Kidney (tissue), 14 donors: ENCODE data around the gene MYO16. TPM values are rescaled to one million over a fixed set of nuclear protein-coding genes. Genes with fewer than 3 reads are reported as not detected.
A peak's percentile ranks its signal among the peaks of the same experiment; 100 is the strongest.

ENCODE experiments used
- DNase-seq, 5 donors: peaks; one replicate each; pipeline ENCODE4 v3.0.0-alpha.2; 2013 to 2020
- FAIRE-seq: peaks from 2 replicates; lab custom pipeline; 2012; peaks lifted over from hg19 to GRCh38; lab: Jason Lieb, UNC
- H3K27ac ChIP-seq, 2 donors: one replicate each; pipeline ENCODE4 v1.7.0; 2013; ENCODE audit warnings: low read depth in 2 of 2, low read length in 2 of 2, inconsistent platforms in 1 of 2
- H3K27me3 ChIP-seq: one replicate; pipeline ENCODE4 v1.7.1; 2013; ENCODE audit warnings: low read length, inconsistent platforms; ENCODE audit not compliant: control insufficient read depth, insufficient read depth
- H3K36me3 ChIP-seq, 3 donors: one replicate each; pipeline versions ENCODE4 v1.7.0 to v1.7.1; 2013; ENCODE audit warnings: low read length in 3 of 3, control low read depth in 1 of 3, inconsistent platforms in 1 of 3; ENCODE audit not compliant: insufficient read depth in 3 of 3, control insufficient read depth in 2 of 3
- H3K4me1 ChIP-seq, 3 donors: one replicate each; pipeline versions ENCODE4 v1.7.0 to v1.7.1; 2013; ENCODE audit warnings: low read length in 3 of 3, inconsistent platforms in 1 of 3, low read depth in 1 of 3; ENCODE audit not compliant: control insufficient read depth in 2 of 3, insufficient read depth in 2 of 3
- H3K4me3 ChIP-seq, 3 donors: one replicate each; pipeline versions ENCODE4 v1.7.0 to v1.8.1; 2013; ENCODE audit warnings: low read length in 3 of 3, control low read depth in 1 of 3, inconsistent platforms in 1 of 3
- H3K9ac ChIP-seq, 3 donors: one replicate each; pipeline versions ENCODE4 v1.7.0 to v1.7.1; 2013; ENCODE audit warnings: low read length in 3 of 3, control low read depth in 1 of 3, inconsistent platforms in 1 of 3
- H3K9me3 ChIP-seq, 3 donors: one replicate each; pipeline versions ENCODE4 v1.7.0 to v1.7.1; 2013; ENCODE audit warnings: low read length in 3 of 3, control low read depth in 1 of 3, inconsistent platforms in 1 of 3; ENCODE audit not compliant: control insufficient read depth in 2 of 3, insufficient read depth in 1 of 3
- intact Hi-C: fragments of 100-400 bp; cut with DNase I; formaldehyde crosslinking; loops from one replicate; pipeline ENCODE4 v1.11.1; 2022
- polyA plus RNA-seq: library from polyadenylated mRNA; stranded (reverse); fragments of 350-450 nt; fragmentation: Illumina TruSeq; extraction: RNeasy Lipid Tissue Mini Kit (QIAGEN cat#74804); gene quantifications from one replicate; pipeline ENCODE4 v1.2.3, GENCODE V29; 2014; ENCODE audit warnings: low read depth, low replicate concordance; ENCODE audit not compliant: insufficient read depth
- total RNA-seq: library from RNA; stranded (reverse); fragmentation: NEBNext Ultra II Directional; extraction: Animal tissue kit (Norgen Biotek cat#: 25700); gene quantifications from one replicate; pipeline ENCODE4 v1.2.1, GENCODE V29; 2021
- TF ChIP-seq, protein P1 (sequence below): IDR thresholded peaks from 3 replicates; pipeline ENCODE4 v1.5.1; 2012; ENCODE audit warnings: mild to moderate bottlenecking, moderate library complexity, borderline replicate concordance; ENCODE audit not compliant: insufficient read depth; ENCODE audit errors: extremely low read depth
- donor health status: control.
- donor health status: control.
- donor health status: control.
- donor health status: control.
- donor health status: control.
- donor health status: DM: yes; HTN: yes; CAD: no.
- donor health status: Normal renal cell carcinoma (clear cell type).

MYO16 gene
- total and polyA plus RNA-seq, 2 donors from 2014 or later: 0.22 to 0.43 TPM

DNA sequence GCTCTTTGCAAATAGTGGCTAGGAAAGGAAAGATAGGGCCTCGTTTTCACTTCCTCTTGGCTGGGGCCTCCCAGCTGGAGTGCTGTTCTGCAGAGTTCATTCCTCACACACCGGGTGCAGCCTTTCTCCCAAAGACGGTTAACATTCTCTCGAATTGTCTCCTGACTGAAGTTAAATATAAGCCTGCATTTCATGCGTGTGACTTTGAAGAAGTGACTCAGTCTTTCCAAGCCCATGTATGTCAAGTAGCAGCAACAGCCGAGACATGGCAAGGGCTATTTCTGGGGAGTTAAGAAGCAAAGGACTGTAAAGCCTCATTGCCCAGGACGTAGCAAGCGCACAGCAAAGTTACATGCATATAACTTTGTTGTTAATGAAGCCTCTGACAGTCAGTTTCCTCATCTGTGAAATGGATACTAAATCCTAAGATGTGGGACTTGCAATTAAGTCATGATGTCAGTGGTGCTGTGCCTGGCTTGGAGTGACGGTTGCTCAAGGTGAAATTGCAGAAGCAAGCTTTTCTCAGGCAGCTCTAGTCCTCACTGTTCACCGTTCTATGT, 502.4 kb downstream of the MYO16 start:
- Histone ChIP-seq H3K9ac (no peak overlapping the region), H3K27me3 (no peaks in the 10 kb centered on the region), H3K4me1 (no peaks in the 10 kb centered on the region), H3K27ac (no peak overlapping the region), H3K4me3 (no peak overlapping the region), H3K36me3 (no peaks in the 10 kb centered on the region), H3K9me3 (no peaks in the 10 kb centered on the region)
- DNase-seq (peak in 1 of 5 donors; percentile 50), FAIRE-seq (no peak)
- TF ChIP-seq, protein P1, sequence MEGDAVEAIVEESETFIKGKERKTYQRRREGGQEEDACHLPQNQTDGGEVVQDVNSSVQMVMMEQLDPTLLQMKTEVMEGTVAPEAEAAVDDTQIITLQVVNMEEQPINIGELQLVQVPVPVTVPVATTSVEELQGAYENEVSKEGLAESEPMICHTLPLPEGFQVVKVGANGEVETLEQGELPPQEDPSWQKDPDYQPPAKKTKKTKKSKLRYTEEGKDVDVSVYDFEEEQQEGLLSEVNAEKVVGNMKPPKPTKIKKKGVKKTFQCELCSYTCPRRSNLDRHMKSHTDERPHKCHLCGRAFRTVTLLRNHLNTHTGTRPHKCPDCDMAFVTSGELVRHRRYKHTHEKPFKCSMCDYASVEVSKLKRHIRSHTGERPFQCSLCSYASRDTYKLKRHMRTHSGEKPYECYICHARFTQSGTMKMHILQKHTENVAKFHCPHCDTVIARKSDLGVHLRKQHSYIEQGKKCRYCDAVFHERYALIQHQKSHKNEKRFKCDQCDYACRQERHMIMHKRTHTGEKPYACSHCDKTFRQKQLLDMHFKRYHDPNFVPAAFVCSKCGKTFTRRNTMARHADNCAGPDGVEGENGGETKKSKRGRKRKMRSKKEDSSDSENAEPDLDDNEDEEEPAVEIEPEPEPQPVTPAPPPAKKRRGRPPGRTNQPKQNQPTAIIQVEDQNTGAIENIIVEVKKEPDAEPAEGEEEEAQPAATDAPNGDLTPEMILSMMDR: no peak
- intact Hi-C loops: no loop called here

DNA sequence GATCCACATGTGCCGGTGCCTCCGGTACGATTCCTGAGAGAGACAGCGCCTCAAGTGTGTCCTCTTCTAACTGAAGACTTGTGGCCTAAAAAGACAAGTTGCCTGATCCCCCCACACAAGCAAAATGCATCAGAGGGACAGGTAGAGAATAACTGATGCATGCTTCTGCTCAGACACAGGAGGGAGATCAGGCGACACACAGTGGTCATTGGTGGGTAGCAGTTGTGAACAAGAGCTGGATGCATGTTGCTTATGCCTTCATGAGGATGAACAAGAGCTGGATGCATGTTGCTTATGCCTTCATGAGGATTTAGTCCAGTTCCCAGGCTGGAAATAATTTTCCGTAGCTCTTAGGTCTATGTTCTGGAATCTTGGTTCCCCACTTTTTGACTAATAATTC, 505.6 kb downstream of the MYO16 start:
- no peak for FAIRE-seq
- H3K9ac ChIP-seq: no peak overlapping the region
- intact Hi-C loops: no loop called here
- H3K36me3 ChIP-seq: no peaks in the 10 kb centered on the region
- H3K27me3 ChIP-seq: no peaks in the 10 kb centered on the region
- no peak overlapping the region for H3K27ac ChIP-seq
- H3K4me3 ChIP-seq: no peak overlapping the region
- H3K9me3 ChIP-seq: no peaks in the 10 kb centered on the region
- TF ChIP-seq, protein P1: no peak
- no peaks in the 10 kb centered on the region for H3K4me1 ChIP-seq
- DNase-seq: no peak

DNA sequence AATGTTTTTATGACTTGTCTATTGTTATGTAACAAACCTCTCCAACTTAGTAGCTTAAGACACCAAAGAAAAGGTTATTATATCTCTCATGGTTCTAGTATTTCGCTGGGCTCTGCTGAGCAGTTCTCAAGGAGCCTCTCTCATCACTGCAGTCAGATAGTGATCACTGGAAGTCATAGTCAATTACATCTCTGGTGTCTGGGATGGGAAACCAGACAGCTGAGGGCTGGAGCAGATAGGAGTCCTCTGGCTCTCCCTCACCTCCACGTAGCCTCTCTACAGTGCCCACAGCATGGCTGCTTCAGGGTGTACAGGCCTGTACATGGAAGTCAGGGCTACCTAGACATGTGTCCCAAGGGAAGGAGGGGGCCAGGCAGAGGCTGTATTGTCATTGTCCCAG, 507.5 kb downstream of the MYO16 start:
- TF ChIP-seq, protein P1: no peak
- intact Hi-C loops: no loop called here
- Histone ChIP-seq H3K4me1 (no peaks in the 10 kb centered on the region), H3K4me3 (no peak overlapping the region), H3K36me3 (no peaks in the 10 kb centered on the region), H3K9me3 (no peaks in the 10 kb centered on the region), H3K27me3 (no peaks in the 10 kb centered on the region), H3K27ac (no peak overlapping the region), H3K9ac (no peak overlapping the region)
- no peak for FAIRE-seq
- no peak for DNase-seq

DNA sequence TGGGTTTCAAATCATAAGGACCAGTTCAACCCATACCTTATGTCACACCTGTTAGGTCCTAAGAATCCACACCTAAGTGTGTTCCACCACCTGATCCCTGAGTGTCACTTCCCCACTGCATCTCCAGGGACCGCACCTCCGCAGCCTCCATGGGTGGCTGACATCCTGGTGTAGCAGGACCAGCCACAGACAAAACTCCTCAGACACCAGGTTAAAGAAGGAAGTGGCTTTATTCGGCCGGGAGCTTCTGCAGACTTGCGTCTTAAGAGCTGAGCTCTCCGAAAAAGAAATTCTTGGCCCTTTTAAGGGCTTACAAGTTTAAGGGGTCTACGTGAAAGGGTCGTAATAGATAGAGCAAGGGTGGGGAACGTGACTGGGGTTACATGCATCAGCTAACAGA, 509.9 kb downstream of the MYO16 start:
- intact Hi-C loops: no loop called here
- FAIRE-seq: no peak

More for the DNA sequence above, 509.9 kb downstream of the MYO16 start:
- Histone ChIP-seq H3K27me3 (no peaks in the 10 kb centered on the region), H3K27ac (no peak overlapping the region), H3K9me3 (no peaks in the 10 kb centered on the region), H3K4me3 (no peak overlapping the region), H3K4me1 (no peaks in the 10 kb centered on the region), H3K36me3 (no peaks in the 10 kb centered on the region), H3K9ac (no peak overlapping the region)
- TF ChIP-seq, protein P1: no peak
- DNase-seq: no peak
